ENCODE results near the gene NOTUM.
"Not testable (repeated sequence)": the region's sequence is repeated elsewhere in the genome, so short reads cannot be mapped to it uniquely, and the experiment has no call there.

DNA sequence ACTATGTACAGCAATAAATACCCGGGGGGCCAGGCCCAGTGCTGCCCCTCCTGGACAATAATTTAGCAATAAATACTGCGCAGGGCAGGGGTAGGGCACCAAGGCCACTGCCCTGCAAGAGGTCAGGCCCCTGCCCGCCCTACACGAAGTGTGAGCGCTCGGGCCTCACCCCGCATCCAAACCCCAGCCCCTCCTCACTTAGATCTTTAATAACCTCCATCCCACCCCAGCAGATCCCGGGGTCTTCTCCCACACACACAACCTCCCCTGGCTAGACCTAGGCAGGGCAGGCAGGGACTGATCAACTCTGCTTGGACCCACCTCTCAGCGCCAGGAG, 42.7 kb downstream of the NOTUM start:
- not testable (repeated sequence) for TF ChIP-seq POLR2A (IDR thresholded peaks at IDR 0.05; ENCODE audit: low read depth, low read length); MXI1 (IDR thresholded peaks at IDR 0.05; ENCODE audit: borderline replicate concordance, low read depth, low read length); NFE2L2 (IDR thresholded peaks at IDR 0.05; ENCODE audit: low read depth, low read length); MAFK (IDR thresholded peaks at IDR 0.05; ENCODE audit: low read depth, low read length); RFX5 (IDR thresholded peaks at IDR 0.05; ENCODE audit: low read depth, low read length); BHLHE40 (IDR thresholded peaks at IDR 0.05; ENCODE audit: low read depth, low read length); SMC3 (IDR thresholded peaks at IDR 0.05; ENCODE audit: low read depth, low read length)
- TF ChIP-seq, protein P1, sequence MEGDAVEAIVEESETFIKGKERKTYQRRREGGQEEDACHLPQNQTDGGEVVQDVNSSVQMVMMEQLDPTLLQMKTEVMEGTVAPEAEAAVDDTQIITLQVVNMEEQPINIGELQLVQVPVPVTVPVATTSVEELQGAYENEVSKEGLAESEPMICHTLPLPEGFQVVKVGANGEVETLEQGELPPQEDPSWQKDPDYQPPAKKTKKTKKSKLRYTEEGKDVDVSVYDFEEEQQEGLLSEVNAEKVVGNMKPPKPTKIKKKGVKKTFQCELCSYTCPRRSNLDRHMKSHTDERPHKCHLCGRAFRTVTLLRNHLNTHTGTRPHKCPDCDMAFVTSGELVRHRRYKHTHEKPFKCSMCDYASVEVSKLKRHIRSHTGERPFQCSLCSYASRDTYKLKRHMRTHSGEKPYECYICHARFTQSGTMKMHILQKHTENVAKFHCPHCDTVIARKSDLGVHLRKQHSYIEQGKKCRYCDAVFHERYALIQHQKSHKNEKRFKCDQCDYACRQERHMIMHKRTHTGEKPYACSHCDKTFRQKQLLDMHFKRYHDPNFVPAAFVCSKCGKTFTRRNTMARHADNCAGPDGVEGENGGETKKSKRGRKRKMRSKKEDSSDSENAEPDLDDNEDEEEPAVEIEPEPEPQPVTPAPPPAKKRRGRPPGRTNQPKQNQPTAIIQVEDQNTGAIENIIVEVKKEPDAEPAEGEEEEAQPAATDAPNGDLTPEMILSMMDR (conservative IDR thresholded peaks at IDR 0.05; ENCODE audit: low read depth, low read length), result not testable (repeated sequence)
- TF ChIP-seq, protein P2, sequence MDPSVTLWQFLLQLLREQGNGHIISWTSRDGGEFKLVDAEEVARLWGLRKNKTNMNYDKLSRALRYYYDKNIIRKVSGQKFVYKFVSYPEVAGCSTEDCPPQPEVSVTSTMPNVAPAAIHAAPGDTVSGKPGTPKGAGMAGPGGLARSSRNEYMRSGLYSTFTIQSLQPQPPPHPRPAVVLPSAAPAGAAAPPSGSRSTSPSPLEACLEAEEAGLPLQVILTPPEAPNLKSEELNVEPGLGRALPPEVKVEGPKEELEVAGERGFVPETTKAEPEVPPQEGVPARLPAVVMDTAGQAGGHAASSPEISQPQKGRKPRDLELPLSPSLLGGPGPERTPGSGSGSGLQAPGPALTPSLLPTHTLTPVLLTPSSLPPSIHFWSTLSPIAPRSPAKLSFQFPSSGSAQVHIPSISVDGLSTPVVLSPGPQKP (IDR thresholded peaks at IDR 0.05; ENCODE audit: borderline replicate concordance, low read depth, low read length), result not testable (repeated sequence)
